Prostate gland (tissue), 2 donors: ENCODE data around the gene TCAP. TPM values are rescaled to one million over a fixed set of nuclear protein-coding genes. Genes with fewer than 3 reads are reported as not detected.

Experiments used
- DNase-seq: peaks from one replicate; pipeline ENCODE4 v3.0.0-alpha.2; 2019; ENCODE audit warnings: low spot score
- H3K27ac ChIP-seq, 2 donors: fragments of 200-600 bp; sonication (generic); 2 replicates each; pipeline ENCODE4 v1.5.1; 2017 to 2019
- H3K27me3 ChIP-seq: fragments of 200-600 bp; sonication (generic); replicated peaks from 2 replicates; pipeline ENCODE4 v1.5.1; 2019; ENCODE audit not compliant: insufficient read depth
- H3K36me3 ChIP-seq, 2 donors: fragments of 200-600 bp; sonication (generic); 1 replicate in 1 of 2; 2 replicates in 1 of 2; pipeline versions ENCODE4 v1.5.1 to v1.8.1; 2017 to 2019
- H3K4me1 ChIP-seq: fragments of 200-600 bp; sonication (generic); replicated peaks from 2 replicates; pipeline ENCODE4 v1.5.1; 2019
- H3K4me3 ChIP-seq, 2 donors: fragments of 200-600 bp; sonication (generic); 2 replicates each; pipeline ENCODE4 v1.5.1; 2017 to 2019
- H3K9me3 ChIP-seq: fragments of 200-600 bp; sonication (generic); 2 replicates; pipeline ENCODE4 v1.5.1; 2017
- POLR2A ChIP-seq: fragments of 450-650 bp; IDR thresholded peaks from one replicate; pipeline ENCODE4 v1.6.1; 2016; ENCODE audit warnings: antibody characterized with exemption, mild to moderate bottlenecking
- POLR2AphosphoS5 ChIP-seq: sonication (generic); formaldehyde crosslinking; IDR thresholded peaks from one replicate; pipeline ENCODE4 v1.6.1; 2017; ENCODE audit warnings: antibody characterized with exemption
- WGBS: methylation state at CpG from one replicate; pipeline ENCODE4 v1.1.5; 2018; 5-methylcytosine and 5-hydroxymethylcytosine counted together
- intact Hi-C: fragments of 100-400 bp; cut with DNase I; formaldehyde crosslinking; loops from one replicate; pipeline ENCODE4 v1.14.2; 2022
- total RNA-seq, 2 donors: library from RNA; depleted of rRNA; stranded (reverse); fragments of >200 nt; gene quantifications; one replicate each; pipeline ENCODE4 v1.1.0, GENCODE V29; 2016
- TF ChIP-seq, protein P1 (sequence below), 4 experiments: fragments of 200-600 bp in 2 of 4; fragments of 450-650 bp in 2 of 4; sonication (generic) in 2 of 4; IDR thresholded peaks; 1 replicate in 3 of 4; 2 replicates in 1 of 4; pipeline ENCODE4 v1.5.1; 2016 to 2019; ENCODE audit warnings: antibody characterized with exemption in 4 of 4, mild to moderate bottlenecking in 2 of 4, moderate library complexity in 2 of 4

TCAP gene
- total RNA-seq, 2 donors from 2014 or later = 4.3 to 44.3 TPM

DNA sequence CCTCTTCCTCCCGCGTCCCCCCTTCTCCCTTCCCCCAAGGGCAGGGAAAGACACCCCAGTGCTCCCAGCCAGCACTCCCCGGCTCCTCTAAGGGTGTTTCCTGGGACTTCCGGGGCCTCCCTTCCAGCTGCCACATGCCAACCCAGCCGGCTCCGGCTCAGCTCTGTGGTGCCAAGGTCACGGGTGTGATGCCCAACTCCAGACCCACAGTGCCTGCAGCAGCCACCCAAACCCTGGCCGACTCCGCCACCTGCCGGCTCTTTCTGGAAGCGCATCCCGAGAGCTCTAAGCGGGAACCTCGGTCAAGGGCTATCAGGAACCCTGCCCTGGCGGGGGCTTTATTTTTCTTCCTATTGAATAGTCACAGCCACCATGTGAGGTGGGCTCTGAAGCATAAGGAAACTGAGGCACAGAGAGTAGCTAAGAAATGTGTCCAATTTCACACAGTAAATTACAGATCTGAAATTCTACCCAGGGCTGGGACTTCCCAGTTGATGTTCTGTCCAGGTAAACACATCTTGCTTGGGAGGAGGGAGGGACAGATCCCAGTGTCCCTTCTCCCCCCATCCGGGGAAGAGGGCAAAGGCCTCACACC, 41.7 kb upstream of the TCAP start:
- DNase-seq = peak; percentile 77
- Histone ChIP-seq H3K36me3 (no peaks in the 10 kb centered on the region), H3K4me1 (peaks cover 20% of the 10 kb centered on the region), H3K4me3 (no peak overlapping the region), H3K27ac (no peak overlapping the region), H3K9me3 (no peaks in the 10 kb centered on the region), H3K27me3 (no peaks in the 10 kb centered on the region)
- TF ChIP-seq POLR2AphosphoS5 (peak; percentile 43), POLR2A (no peak)
- TF ChIP-seq, protein P1, sequence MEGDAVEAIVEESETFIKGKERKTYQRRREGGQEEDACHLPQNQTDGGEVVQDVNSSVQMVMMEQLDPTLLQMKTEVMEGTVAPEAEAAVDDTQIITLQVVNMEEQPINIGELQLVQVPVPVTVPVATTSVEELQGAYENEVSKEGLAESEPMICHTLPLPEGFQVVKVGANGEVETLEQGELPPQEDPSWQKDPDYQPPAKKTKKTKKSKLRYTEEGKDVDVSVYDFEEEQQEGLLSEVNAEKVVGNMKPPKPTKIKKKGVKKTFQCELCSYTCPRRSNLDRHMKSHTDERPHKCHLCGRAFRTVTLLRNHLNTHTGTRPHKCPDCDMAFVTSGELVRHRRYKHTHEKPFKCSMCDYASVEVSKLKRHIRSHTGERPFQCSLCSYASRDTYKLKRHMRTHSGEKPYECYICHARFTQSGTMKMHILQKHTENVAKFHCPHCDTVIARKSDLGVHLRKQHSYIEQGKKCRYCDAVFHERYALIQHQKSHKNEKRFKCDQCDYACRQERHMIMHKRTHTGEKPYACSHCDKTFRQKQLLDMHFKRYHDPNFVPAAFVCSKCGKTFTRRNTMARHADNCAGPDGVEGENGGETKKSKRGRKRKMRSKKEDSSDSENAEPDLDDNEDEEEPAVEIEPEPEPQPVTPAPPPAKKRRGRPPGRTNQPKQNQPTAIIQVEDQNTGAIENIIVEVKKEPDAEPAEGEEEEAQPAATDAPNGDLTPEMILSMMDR (IDR thresholded peaks at IDR 0.05) = peak; percentile 80 to 96 (median 89)
- intact Hi-C loops = loop anchor here (2.0 to 5.0 kb wide), 4 partner anchors 49 to 131 kb away; partner anchors contain the start of gene MIEN1
- 8% methylated on average over 16 of the region's 16 CpGs for WGBS

DNA sequence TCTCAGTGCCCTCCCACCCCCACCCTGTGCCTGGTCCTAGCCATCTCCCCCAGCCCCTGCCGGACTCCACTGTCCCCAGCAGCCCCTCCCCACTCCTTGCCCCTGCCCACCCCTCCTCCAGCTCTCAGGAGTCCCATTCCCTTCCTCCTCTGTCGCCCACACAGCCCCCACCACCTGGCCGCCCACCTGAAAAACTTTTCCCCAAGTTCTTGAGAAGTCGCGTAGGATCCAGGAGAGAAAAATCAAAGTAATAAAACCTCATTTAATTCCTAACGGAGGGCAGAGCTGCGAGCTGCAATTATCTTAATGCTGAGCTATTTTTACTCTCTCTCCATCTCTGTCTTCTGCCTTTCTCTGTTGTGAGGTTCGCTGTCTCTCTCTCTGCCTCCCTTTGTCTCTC, 40.8 kb upstream of the TCAP start:
- no peaks in the 10 kb centered on the region for H3K27me3 ChIP-seq
- DNase-seq = no peak
- H3K36me3 ChIP-seq = no peaks in the 10 kb centered on the region
- H3K9me3 ChIP-seq = no peaks in the 10 kb centered on the region
- intact Hi-C loops = loop anchor here (5.0 kb wide), 3 partner anchors 48 to 108 kb away; partner anchors contain the start of gene MIEN1
- H3K4me1 ChIP-seq = peaks cover 13% of the 10 kb centered on the region
- H3K4me3 ChIP-seq = no peak overlapping the region
- 83% methylated on average over 8 of the region's 8 CpGs for WGBS
- TF ChIP-seq POLR2AphosphoS5 (no peak), POLR2A (no peak)
- TF ChIP-seq, protein P1 (IDR thresholded peaks at IDR 0.05) = no peak
- peak overlapping the region in 1 of 2 donors; percentile 88 for H3K27ac ChIP-seq

DNA sequence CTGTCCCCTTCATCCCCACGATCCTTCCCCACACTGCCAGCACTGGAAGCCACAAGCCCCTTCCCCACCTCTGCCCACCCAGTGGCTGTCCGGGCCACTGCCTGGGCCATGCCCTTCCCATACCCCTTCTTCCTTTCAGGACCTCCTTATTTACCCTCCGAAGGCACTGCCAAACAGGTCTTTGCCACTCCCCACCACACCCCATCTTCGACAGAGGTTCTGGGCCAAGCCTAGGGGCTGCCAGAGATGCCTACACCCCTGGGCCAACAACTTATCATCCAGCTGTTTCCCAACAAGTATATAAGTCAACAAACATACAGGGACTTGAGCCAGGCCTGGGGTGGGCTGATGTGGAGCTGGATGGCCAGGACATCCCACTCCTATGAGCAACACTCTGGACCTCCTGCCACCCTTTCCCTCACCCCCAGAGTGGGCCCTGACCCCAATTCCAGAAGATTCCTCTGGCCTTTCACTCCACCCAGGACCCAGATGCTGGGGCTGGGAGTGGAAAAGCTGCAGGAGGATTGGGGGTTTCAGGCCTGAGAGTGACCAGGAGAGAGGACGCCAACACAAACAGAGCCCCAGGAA, 39.9 kb upstream of the TCAP start:
- intact Hi-C loops = no loop called here
- H3K36me3 ChIP-seq = no peaks in the 10 kb centered on the region
- no peak for DNase-seq
- no peak overlapping the region for H3K4me3 ChIP-seq
- H3K27ac ChIP-seq = peak overlapping the region in 1 of 2 donors; percentile 88
- TF ChIP-seq POLR2AphosphoS5 (no peak), POLR2A (no peak)
- TF ChIP-seq, protein P1 (IDR thresholded peaks at IDR 0.05) = no peak
- H3K27me3 ChIP-seq = no peaks in the 10 kb centered on the region
- no peaks in the 10 kb centered on the region for H3K9me3 ChIP-seq
- H3K4me1 ChIP-seq = peaks cover 13% of the 10 kb centered on the region
- 36% methylated on average over 5 of the region's 5 CpGs for WGBS

- H3K4me3 ChIP-seq = peak within 1 kb of the TSS; percentile 44 to 49
- intact Hi-C loops = no loop called here
- no peak for DNase-seq
- H3K36me3 ChIP-seq = no peaks in the 10 kb centered on the region
- H3K4me1 ChIP-seq = peaks cover 14% of the 10 kb centered on the region
- H3K27ac ChIP-seq = peak within 1 kb of the TSS; percentile 68 to 88
- WGBS = 10% methylated on average over 29 of the region's 29 CpGs
- H3K9me3 ChIP-seq = no peaks in the 10 kb centered on the region
- TF ChIP-seq POLR2AphosphoS5 = peak; percentile 38
- TF ChIP-seq, protein P1 (IDR thresholded peaks at IDR 0.05) = no peak
- peak; percentile 55 for TF ChIP-seq POLR2A
- H3K27me3 ChIP-seq = no peaks in the 10 kb centered on the region
Measured at GRCh38 chr17:39626171-39627046, 38.7 kb upstream of the TCAP start, which contains the start of gene PPP1R1B. Gene PPP1R1B (plus strand): TSS chr17:39626952. CDS start chr17:39627393, 441 bp downstream.
